Activated CD8-positive, alpha-beta memory T cell treated with anti-CD3 and anti-CD28 coated beads for 36 hours (primary cell): ENCODE results near the gene TBCE. TPM values are rescaled to one million over a fixed set of nuclear protein-coding genes. Genes with fewer than 3 reads are reported as not detected.

ENCODE experiments used
- CTCF ChIA-PET: fragments of 350-600 bp; sonication (Branson Sonifier 250); formaldehyde crosslinking; loops from one replicate; lab custom pipeline; 2021; ENCODE audit warnings: antibody characterized with exemption; lab: Charles Lee
- POLR2A ChIA-PET: fragments of 350-600 bp; sonication (Branson Sonifier 250); formaldehyde crosslinking; loops from one replicate; lab custom pipeline; 2021; ENCODE audit warnings: antibody characterized with exemption; lab: Charles Lee
- total RNA-seq, 2 experiments: library from RNA; stranded (reverse); gene quantifications; one replicate each; pipeline ENCODE4 v1.2.3, GENCODE V29; 2021

TBCE gene, protein sequence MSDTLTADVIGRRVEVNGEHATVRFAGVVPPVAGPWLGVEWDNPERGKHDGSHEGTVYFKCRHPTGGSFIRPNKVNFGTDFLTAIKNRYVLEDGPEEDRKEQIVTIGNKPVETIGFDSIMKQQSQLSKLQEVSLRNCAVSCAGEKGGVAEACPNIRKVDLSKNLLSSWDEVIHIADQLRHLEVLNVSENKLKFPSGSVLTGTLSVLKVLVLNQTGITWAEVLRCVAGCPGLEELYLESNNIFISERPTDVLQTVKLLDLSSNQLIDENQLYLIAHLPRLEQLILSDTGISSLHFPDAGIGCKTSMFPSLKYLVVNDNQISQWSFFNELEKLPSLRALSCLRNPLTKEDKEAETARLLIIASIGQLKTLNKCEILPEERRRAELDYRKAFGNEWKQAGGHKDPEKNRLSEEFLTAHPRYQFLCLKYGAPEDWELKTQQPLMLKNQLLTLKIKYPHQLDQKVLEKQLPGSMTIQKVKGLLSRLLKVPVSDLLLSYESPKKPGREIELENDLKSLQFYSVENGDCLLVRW
- total RNA-seq: 10 to 100 TPM; 25.8 to 33.0 TPM

DNA sequence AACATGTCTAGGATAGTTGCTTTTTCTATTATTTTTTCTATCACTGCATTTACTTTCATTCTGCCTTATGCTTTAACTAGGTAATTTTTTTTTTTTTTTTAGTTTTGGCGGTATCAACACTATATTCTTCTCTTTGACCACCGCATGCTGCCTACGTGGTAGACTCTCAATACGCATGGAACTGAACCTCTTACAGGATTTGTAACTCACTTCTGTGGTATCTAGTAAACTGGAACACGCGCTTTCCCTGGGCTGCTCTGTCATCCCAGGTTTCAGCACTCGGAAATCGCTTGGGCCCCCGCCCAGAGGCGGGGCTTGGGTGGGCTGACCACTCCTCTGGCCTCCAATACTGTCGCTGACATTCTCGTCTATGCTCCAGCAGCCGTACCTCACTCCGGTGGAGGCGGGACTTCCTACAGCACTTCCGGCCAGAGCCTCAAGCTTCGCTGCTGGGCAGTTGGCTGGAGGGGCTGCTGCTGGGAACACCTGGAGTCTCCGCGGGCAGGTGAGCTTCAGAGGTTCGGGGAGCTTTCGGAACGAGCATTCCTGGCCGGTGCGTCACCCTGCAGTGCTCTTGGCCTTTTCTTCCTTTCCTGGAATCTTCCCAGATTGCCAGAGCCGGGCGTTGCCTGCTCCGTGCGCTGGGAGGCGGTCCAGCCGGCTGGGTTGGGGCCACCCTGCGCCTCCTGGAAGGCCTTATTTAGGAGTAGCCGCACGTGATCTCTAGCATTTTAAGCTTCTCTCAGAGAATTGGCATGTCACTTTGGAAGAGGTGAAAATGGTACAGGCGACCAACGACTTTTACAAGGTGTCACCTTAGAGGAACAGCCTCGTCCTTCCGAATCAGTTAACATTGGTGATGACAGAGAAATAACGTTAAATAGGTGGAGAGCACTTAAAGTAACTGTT is at the start of gene TBCE:
TSS of gene TBCE (plus strand) at position 428 of the 909 bp plus-strand sequence. CDS start 12,623 bp downstream, outside the sequence.
- ChIA-PET POLR2A (interaction anchor here (0.6 to 1.0 kb wide), 2 partner anchors 39 to 222 kb away, joined by 3 read pairs; partner anchors contain the start of gene GGPS1), CTCF (interaction anchor here (1.0 kb wide), 1 partner anchor 42 kb away, joined by 3 read pairs; no protein-coding TSS in a partner anchor)

- CTCF ChIA-PET: interaction anchor here (0.5 to 0.7 kb wide), 2 partner anchors 158 to 687 kb away, joined by 3 to 4 read pairs; no protein-coding TSS in a partner anchor
- POLR2A ChIA-PET: no interaction called here
These were observed 48.0 kb upstream of the TBCE start for GRCh38 chr1:235319255-235319654.

- POLR2A ChIA-PET: no interaction called here
- CTCF ChIA-PET: no interaction called here
These were observed 46.6 kb upstream of the TBCE start for GRCh38 chr1:235320521-235321179.

- ChIA-PET CTCF (interaction anchor here (1.1 kb wide), 1 partner anchor 21 kb away, joined by 3 read pairs; no protein-coding TSS in a partner anchor), POLR2A (interaction anchor here (0.6 kb wide), 1 partner anchor 56 kb away, joined by 3 read pairs; no protein-coding TSS in a partner anchor)
These were observed 42.9 kb upstream of the TBCE start for GRCh38 chr1:235324296-235324695.

DNA sequence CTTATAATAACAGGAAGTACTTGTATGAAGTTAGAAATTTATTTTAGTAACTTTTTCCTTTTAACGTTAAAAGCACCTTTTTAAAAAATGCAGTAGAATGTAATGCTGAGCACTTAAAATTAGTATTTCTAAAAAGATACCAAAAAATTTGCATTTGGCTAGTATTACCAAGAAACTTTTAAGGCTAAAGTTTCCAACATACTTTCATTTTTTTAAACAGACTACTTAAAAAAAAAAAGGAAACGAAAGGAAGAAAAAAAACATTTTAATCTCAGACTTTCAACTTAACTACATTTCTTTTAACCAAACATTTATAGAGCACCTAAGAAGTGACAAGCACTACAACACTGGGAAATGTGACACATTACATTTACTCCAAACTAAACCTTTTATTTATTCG is 42.1 kb upstream of the TBCE start:
- CTCF ChIA-PET: interaction anchor here (0.6 to 1.3 kb wide), 3 partner anchors 22 to 88 kb away, joined by 3 read pairs; partner anchors contain the start of gene TBCE
- POLR2A ChIA-PET: no interaction called here

DNA sequence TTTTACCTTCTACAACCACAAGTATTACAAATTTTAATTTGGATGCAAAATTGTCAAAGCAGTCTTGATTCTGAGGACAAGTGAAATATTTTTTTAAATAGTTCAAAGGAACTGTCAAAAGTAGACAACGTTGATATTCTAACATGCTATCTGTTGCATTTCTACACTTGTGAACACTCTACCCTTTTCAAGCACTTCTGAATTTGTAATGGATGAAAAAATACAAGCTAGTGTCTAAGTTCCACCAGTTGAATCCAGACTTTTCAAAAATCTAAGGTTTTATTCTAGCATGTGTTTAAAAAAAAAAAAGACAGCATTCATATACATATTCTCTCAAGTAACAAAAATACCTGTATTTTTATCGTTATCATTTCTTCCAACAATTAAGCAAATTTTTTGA is 41.4 kb upstream of the TBCE start:
- ChIA-PET POLR2A (no interaction called here), CTCF (interaction anchor here (1.3 kb wide), 1 partner anchor 41 kb away, joined by 3 read pairs; the partner anchor contains the start of gene TBCE)

- CTCF ChIA-PET: interaction anchor here (0.7 to 0.9 kb wide), 2 partner anchors 58 to 178 kb away, joined by 3 read pairs; partner anchors contain the start of gene B3GALNT2
These were observed 40.3 kb upstream of the TBCE start for GRCh38 chr1:235326719-235327558.

DNA sequence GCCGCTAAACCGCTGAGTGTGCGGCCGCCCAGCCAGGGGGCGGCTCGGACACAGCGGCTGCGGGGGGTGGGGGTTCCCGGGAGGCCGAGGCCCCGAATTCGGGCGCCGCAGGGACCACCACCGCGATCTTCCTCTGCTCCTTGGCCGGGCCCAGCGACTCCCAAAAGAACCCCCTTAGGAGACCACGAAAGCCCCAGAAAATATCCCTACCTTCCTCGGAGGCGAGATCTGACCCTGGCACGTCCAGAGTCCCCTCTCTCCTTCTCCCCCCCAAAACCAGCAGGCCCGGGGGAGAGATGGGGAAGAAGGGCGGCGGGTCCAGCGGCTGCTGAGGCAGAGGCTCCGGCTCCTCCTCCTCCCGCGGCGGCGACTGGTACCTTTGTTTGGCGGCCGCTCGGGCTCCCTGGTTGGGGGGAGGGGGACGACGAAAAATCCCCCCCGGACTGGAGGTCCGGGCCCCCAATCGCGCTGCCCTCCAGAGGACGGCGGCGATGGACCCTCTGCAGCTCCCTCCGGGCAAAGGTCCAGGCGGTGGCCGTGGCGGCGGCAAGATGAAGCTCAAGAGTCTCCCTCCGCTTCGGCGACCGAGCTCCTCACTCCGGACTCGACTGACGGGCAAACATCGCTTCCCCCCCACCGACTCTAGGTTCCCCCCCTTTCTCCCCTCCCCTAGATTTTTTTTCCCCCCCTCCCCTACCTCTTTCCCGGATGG is 39.5 kb upstream of the TBCE start, which contains the start of gene ARID4B:
TSS of gene ARID4B (minus strand) at position 621 of the 712 bp plus-strand sequence. CDS start 1,260 bp downstream, outside the sequence.
- ChIA-PET CTCF (interaction anchor here (0.9 kb wide), 1 partner anchor 58 kb away, joined by 3 read pairs; no protein-coding TSS in a partner anchor), POLR2A (interaction anchor here (1.0 to 1.8 kb wide), 4 partner anchors 14 to 200 kb away, joined by 3 to 5 read pairs (median 4); partner anchors contain the start of gene B3GALNT2)

More at GRCh38 chr1:235326719-235327558, 40.3 kb upstream of the TBCE start:
- POLR2A ChIA-PET: no interaction called here

DNA sequence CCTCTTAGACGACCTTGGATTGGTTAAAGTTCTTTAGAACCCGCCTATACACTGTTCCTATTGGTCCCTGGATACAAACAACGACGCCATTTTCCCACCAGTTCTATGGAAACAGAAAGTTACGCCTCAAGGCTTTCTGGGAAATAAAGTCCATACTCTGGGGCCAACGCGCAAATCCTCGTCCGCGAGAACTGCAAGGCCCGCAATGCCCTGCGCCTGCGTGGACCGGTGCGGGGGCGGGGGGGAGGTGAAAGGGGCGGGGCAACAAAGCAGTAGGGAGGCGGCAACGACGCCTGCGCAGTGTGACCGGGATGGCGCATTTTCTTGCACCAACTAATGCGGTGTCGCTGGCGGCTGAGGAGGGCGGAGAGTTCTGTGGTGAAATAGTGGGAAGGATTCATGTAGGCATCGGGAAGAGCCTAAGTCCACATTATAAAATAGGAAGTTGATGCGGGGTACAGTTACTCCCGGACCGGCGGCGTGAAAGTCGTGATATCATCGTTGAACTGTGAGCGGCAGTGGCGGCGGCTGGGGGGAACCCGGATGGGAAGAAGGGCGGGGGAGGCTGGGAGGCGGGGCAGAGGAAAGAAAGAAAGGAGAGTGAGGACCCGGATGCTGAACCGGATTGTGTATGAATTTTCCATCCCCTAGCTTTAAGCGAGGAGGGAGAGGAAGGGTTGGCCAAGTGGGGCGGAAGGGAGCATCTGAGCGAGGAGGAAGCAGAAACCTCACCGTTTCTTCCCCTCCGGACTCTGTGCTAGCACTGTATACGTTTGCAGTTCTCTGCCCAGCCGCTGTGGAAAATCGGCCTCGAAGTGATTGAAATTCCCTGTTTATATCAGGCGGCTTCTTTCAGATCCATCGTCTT is 38.7 kb upstream of the TBCE start, which contains the start of gene GGPS1:
TSS of gene GGPS1 (plus strand) at position 300 of the 868 bp plus-strand sequence. CDS start 6,695 bp downstream, outside the sequence.
- ChIA-PET POLR2A (interaction anchor here (0.6 to 1.8 kb wide), 5 partner anchors 14 to 201 kb away, joined by 3 to 5 read pairs (median 4); partner anchors contain the start of genes B3GALNT2 and TBCE), CTCF (interaction anchor here (0.9 to 1.0 kb wide), 2 partner anchors 56 to 176 kb away, joined by 3 read pairs; partner anchors contain the start of gene B3GALNT2)

DNA sequence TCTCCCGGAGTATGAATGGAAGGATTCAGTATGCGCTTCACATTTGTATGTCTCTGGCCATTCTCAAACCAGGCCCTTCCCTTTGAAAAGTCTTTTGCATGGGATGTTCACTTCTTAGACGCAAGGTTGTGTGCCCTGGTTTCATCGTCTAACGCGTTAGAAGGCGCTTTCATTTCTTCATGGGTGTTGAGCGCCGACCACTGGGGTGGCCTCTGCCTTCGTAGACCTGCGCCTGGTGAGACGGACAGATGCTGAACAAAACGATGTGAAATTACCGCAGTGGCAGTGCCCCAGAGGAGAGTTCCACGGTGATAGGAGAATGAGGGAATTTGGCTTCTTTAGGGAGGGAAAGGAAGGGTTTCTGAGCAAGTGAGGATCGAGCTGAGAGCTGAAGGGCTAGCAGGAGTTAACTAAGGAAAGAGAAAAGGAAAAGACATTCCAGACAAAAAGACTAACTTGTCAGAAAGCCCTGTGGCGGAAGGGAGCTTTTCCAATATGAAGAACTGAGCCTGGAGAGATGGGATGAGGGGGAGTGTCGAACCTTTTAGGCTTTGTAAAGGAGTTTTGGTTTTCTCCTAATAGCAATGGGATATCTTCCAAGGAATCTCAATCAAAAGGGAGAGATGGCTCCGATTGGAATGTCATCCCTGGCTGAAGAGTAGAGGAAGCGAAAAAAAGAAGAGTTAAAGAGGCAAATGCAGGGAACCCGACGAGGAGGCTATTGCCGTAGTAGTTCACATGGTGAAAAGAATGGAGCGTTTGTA is 37.9 kb upstream of the TBCE start:
- ChIA-PET CTCF (interaction anchor here (0.9 to 1.1 kb wide), 5 partner anchors 28 to 175 kb away, joined by 3 to 4 read pairs (median 3); partner anchors contain the start of gene B3GALNT2), POLR2A (interaction anchor here (0.7 to 1.8 kb wide), 3 partner anchors 15 to 176 kb away, joined by 3 to 5 read pairs (median 4); partner anchors contain the start of gene B3GALNT2)

GRCh38 chr1:235330918-235331285 is 36.3 kb upstream of the TBCE start:
- POLR2A ChIA-PET: no interaction called here
- CTCF ChIA-PET: no interaction called here

GRCh38 chr1:235331401-235331800 is 35.8 kb upstream of the TBCE start:
- POLR2A ChIA-PET: no interaction called here
- CTCF ChIA-PET: no interaction called here

DNA sequence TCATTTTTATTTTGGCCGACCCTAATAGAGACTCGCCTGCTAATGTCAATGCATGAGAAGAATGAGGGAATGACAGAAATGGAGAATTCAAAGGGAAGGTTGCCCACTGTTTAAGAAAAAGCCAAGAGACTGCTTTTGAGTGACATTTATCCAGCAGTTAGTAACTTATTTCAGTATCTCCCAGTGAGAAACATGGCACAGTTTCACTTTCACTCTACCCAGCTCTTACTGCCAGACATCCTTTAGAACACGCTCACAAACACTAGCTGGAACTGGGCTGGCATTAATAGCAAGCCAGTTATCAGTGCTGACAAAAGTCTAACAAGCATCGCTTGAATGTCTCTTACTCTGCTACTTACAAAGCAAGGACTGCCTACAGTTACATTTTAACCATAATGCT is 30.3 kb upstream of the TBCE start:
- ChIA-PET CTCF (interaction anchor here (0.6 kb wide), 1 partner anchor 79 kb away, joined by 3 read pairs; no protein-coding TSS in a partner anchor), POLR2A (no interaction called here)

DNA sequence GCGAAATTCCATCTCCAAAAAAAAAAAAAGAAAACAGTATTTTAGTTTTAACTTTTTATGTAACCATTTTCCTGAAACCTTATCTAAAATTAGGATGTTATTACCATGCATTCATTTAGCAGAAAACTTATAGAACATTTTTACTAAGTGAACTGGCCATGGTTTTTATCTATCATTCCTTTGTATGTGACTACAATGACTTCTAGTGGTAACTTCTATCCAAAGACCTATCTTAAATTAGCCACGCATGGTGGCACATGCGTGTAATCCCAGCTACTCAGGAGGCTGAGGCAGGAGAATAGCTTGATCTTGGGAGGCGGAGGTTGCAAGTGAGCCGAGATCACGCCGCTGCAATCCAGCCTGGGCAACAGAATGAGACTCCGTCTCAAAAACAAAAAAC is 27.5 kb upstream of the TBCE start:
- POLR2A ChIA-PET: no interaction called here

More for the DNA sequence above, 27.5 kb upstream of the TBCE start:
- CTCF ChIA-PET: interaction anchor here (0.6 kb wide), 1 partner anchor 143 kb away, joined by 3 read pairs; no protein-coding TSS in a partner anchor
